ENCODE measurements around the gene ZNF366.

The ZNF366 gene

GRCh38 chr5:72519111-72519510, 11.9 kb upstream of the ZNF366 start:
- no peak overlapping the region for H3K27ac ChIP-seq (replicated peaks)
- H3K4me3 ChIP-seq (replicated peaks; ENCODE audit: insufficient read depth, low read length): no peak overlapping the region
- no peak for TF ChIP-seq POLR2AphosphoS5 (IDR thresholded peaks at IDR 0.05; ENCODE audit: low read depth)
- TF ChIP-seq SPI1 (IDR thresholded peaks at IDR 0.05; ENCODE audit: borderline replicate concordance, low read depth): no peak
- TF ChIP-seq, protein P1, sequence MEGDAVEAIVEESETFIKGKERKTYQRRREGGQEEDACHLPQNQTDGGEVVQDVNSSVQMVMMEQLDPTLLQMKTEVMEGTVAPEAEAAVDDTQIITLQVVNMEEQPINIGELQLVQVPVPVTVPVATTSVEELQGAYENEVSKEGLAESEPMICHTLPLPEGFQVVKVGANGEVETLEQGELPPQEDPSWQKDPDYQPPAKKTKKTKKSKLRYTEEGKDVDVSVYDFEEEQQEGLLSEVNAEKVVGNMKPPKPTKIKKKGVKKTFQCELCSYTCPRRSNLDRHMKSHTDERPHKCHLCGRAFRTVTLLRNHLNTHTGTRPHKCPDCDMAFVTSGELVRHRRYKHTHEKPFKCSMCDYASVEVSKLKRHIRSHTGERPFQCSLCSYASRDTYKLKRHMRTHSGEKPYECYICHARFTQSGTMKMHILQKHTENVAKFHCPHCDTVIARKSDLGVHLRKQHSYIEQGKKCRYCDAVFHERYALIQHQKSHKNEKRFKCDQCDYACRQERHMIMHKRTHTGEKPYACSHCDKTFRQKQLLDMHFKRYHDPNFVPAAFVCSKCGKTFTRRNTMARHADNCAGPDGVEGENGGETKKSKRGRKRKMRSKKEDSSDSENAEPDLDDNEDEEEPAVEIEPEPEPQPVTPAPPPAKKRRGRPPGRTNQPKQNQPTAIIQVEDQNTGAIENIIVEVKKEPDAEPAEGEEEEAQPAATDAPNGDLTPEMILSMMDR (IDR thresholded peaks at IDR 0.05; ENCODE audit: insufficient read depth, low read length): no peak
- no peak for TF ChIP-seq GABPA (IDR thresholded peaks at IDR 0.05; ENCODE audit: low read depth)
- no peak for TF ChIP-seq REST (IDR thresholded peaks at IDR 0.05; ENCODE audit: insufficient replicate concordance, low read depth)
- no peak for DNase-seq (ENCODE audit: low read depth in 1 of 2, low spot score in 1 of 2)
- no peaks in the 10 kb centered on the region for H3K27me3 ChIP-seq (ENCODE audit: insufficient read depth, poor library complexity, severe bottlenecking)

DNA sequence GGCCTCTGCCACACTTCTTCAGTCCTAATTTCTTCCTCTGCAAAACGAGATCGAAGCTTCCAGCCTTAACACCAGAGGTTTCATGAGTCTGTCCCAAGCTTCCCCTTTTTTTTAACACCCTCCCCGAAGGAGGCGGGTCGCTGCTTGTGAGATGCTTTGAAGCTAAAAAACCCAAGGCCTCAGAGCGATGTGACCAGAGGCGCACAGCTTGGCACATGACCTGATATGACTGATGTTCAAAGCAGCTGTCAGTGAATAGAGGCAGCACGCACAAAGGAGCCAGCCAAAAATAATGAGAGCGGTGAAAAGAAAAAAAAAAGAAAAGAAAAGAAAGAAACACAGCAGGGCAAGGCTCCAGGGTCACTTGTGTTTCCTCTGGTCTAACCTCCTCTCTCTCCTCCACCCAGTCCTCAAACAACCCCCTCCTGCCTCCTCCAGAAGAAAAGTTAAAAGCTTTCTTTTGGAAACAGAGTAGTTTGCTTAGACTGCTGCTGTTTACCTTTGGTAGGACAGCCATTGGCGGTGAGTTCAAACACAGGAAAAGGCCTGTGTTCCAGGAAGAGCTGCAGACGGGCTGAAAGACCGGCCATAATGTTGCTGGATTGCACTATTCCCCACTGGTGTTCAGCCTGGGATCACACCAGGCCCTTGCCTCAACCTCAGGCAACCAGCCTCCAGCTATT, 10.9 kb upstream of the ZNF366 start:
- Histone ChIP-seq H3K4me3 (replicated peaks; ENCODE audit: insufficient read depth, low read length) (no peak overlapping the region), H3K27me3 (ENCODE audit: insufficient read depth, poor library complexity, severe bottlenecking) (no peaks in the 10 kb centered on the region), H3K27ac (replicated peaks) (no peak overlapping the region)
- peak in 1 of 2 experiments; percentile 63 for DNase-seq (ENCODE audit: low read depth in 1 of 2, low spot score in 1 of 2)
- TF ChIP-seq POLR2AphosphoS5 (IDR thresholded peaks at IDR 0.05; ENCODE audit: low read depth): no peak
- no peak for TF ChIP-seq REST (IDR thresholded peaks at IDR 0.05; ENCODE audit: insufficient replicate concordance, low read depth)
- TF ChIP-seq SPI1 (IDR thresholded peaks at IDR 0.05; ENCODE audit: borderline replicate concordance, low read depth): no peak
- no peak for TF ChIP-seq GABPA (IDR thresholded peaks at IDR 0.05; ENCODE audit: low read depth)
- TF ChIP-seq, protein P1 (IDR thresholded peaks at IDR 0.05; ENCODE audit: insufficient read depth, low read length): no peak

DNA sequence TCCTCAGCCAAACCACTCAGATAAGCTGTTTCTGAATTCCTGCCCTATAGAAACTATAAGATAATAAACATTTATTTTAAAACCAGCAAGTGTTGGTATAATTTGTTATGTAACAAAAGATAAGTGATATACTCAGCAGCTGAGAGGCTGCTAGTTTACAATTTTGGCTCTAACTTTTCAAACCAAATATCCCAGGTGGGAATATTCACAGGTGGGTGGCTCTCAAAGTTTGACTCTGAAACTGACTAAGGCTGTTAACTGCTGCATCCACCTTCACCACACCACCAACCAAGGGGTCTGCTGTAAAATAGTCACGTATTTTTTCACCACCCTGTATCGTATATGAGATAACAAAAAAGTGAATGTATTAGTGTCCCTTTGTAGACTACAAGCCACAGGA, 9.7 kb upstream of the ZNF366 start:
- H3K27me3 ChIP-seq (ENCODE audit: insufficient read depth, poor library complexity, severe bottlenecking): no peaks in the 10 kb centered on the region
- DNase-seq (ENCODE audit: low read depth in 1 of 2, low spot score in 1 of 2): no peak
- TF ChIP-seq, protein P1 (IDR thresholded peaks at IDR 0.05; ENCODE audit: insufficient read depth, low read length): no peak
- no peak for TF ChIP-seq SPI1 (IDR thresholded peaks at IDR 0.05; ENCODE audit: borderline replicate concordance, low read depth)
- TF ChIP-seq POLR2AphosphoS5 (IDR thresholded peaks at IDR 0.05; ENCODE audit: low read depth): no peak
- TF ChIP-seq GABPA (IDR thresholded peaks at IDR 0.05; ENCODE audit: low read depth): no peak
- H3K27ac ChIP-seq (replicated peaks): no peak overlapping the region
- no peak overlapping the region for H3K4me3 ChIP-seq (replicated peaks; ENCODE audit: insufficient read depth, low read length)

- Histone ChIP-seq H3K27ac (replicated peaks) (no peak overlapping the region), H3K4me3 (replicated peaks; ENCODE audit: insufficient read depth, low read length) (no peak overlapping the region), H3K27me3 (ENCODE audit: insufficient read depth, poor library complexity, severe bottlenecking) (no peaks in the 10 kb centered on the region)
- DNase-seq (ENCODE audit: low read depth in 1 of 2, low spot score in 1 of 2): no peak
- TF ChIP-seq POLR2AphosphoS5 (IDR thresholded peaks at IDR 0.05; ENCODE audit: low read depth) (no peak), SPI1 (IDR thresholded peaks at IDR 0.05; ENCODE audit: borderline replicate concordance, low read depth) (no peak), GABPA (IDR thresholded peaks at IDR 0.05; ENCODE audit: low read depth) (no peak), REST (IDR thresholded peaks at IDR 0.05; ENCODE audit: insufficient replicate concordance, low read depth) (no peak)
- TF ChIP-seq, protein P1 (IDR thresholded peaks at IDR 0.05; ENCODE audit: insufficient read depth, low read length): no peak
Observed at GRCh38 chr5:72515211-72515610, 8.0 kb upstream of the ZNF366 start.
